ENCODE results near the gene CEP41. TPM values are rescaled to one million over a fixed set of nuclear protein-coding genes. Genes with fewer than 3 reads are reported as not detected.

CEP41 gene
- total RNA-seq, 2 donors from 2014 or later: 8.7 to 9.0 TPM

DNA sequence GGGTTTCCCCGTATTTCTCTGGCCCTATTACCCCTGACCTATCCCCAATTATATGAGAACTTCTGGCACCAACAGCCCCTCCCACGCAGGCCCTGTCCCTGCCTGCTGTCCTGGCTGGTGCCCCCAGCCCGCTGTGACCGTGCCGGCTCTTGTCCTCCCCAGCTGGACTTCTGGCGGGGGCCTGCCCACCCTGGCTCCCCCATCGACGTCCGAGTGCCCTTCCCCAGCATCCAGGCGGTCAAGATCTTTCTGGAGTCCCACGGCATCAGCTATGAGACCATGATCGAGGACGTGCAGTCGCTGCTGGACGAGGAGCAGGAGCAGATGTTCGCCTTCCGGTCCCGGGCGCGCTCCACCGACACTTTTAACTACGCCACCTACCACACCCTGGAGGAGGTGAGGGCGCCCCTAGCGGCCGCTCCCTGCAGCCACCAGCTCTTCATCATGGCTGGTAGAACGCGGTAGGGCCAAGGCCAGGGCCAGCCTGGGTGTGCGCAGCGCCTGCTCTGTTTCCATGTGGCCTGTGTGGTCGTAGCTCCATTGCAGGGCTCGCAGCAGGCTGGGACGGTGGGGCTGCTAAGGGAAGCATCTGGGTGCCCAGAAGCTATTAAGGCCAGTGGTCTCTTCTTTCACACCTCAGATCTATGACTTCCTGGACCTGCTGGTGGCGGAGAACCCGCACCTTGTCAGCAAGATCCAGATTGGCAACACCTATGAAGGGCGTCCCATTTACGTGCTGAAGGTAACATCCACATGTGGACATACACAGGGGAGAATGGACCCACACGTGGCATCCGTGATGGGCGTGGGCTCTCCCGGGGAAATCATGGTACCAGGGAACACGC is 59.1 kb downstream of the CEP41 start:
- H3K36me3 ChIP-seq: no peaks in the 10 kb centered on the region
- H3K9me3 ChIP-seq: no peaks in the 10 kb centered on the region
- H3K4me1 ChIP-seq (ENCODE audit: control insufficient read depth in 1 of 2, low read depth in 2 of 2): peaks cover 8 to 16% of the 10 kb centered on the region in 2 donors
- no peak for DNase-seq (ENCODE audit: low spot score)
- H3K27me3 ChIP-seq (replicated peaks; ENCODE audit: insufficient read depth): no peaks in the 10 kb centered on the region
- H3K27ac ChIP-seq: no peak overlapping the region
- no peak overlapping the region for H3K4me3 ChIP-seq
- ATAC-seq (ENCODE audit: insufficient number of reproducible peaks, low FRiP score, low read depth): no peak
- TF ChIP-seq CTCF (IDR thresholded peaks at IDR 0.05): no peak

DNA sequence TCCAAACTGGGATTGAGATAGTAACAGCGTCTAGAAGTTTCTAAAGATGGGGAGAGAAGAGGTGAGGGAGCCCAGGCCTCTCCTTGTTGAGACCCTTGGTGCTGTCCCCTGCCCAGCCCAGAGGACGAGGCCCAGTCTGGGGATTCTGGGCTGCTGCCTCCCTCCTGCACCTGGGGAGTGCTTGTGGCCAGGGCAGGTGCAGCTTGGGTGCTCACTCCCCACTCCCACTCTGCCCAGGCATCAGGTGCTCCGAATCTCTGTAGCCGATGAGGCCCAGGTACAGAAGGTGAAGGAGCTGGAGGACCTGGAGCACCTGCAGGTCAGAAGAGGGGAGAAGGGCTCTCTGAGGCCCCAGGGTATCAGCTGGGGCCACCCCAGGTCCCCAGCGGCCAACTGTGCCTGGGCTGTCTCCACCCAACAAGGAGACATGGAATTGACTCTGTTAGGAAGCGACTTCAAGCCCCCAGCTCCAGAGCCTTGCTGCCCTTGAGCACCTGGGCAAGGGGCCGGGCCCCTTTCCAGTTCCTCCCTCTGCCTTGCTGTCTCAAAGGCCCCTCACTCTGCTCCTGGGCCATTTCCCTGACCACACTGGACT is 59.9 kb downstream of the CEP41 start:
- no peak for TF ChIP-seq CTCF (IDR thresholded peaks at IDR 0.05)
- no peak for DNase-seq (ENCODE audit: low spot score)
- ATAC-seq (ENCODE audit: insufficient number of reproducible peaks, low FRiP score, low read depth): no peak
- Histone ChIP-seq H3K27ac (no peak overlapping the region), H3K4me1 (ENCODE audit: control insufficient read depth in 1 of 2, low read depth in 2 of 2) (peaks cover 8 to 16% of the 10 kb centered on the region in 2 donors), H3K36me3 (no peaks in the 10 kb centered on the region), H3K27me3 (replicated peaks; ENCODE audit: insufficient read depth) (no peaks in the 10 kb centered on the region), H3K9me3 (no peaks in the 10 kb centered on the region), H3K4me3 (no peak overlapping the region)

GRCh38 chr7:130379921-130380860 is 60.6 kb downstream of the CEP41 start, which contains the start of gene CPA1:
TSS of gene CPA1 (plus strand) at chr7:130380494. CDS start at chr7:130380521, 27 bp downstream.
- ATAC-seq (ENCODE audit: insufficient number of reproducible peaks, low FRiP score, low read depth) (no peak), DNase-seq (ENCODE audit: low spot score) (no peak)
- Histone ChIP-seq H3K9me3 (no peaks in the 10 kb centered on the region), H3K4me1 (ENCODE audit: control insufficient read depth in 1 of 2, low read depth in 2 of 2) (peaks cover 8 to 16% of the 10 kb centered on the region in 2 donors), H3K27me3 (replicated peaks; ENCODE audit: insufficient read depth) (no peaks in the 10 kb centered on the region), H3K27ac (peak within 1 kb of the TSS; percentile 3 to 19), H3K4me3 (no peak within 1 kb of the TSS), H3K36me3 (no peaks in the 10 kb centered on the region)
- no peak for TF ChIP-seq CTCF (IDR thresholded peaks at IDR 0.05)

DNA sequence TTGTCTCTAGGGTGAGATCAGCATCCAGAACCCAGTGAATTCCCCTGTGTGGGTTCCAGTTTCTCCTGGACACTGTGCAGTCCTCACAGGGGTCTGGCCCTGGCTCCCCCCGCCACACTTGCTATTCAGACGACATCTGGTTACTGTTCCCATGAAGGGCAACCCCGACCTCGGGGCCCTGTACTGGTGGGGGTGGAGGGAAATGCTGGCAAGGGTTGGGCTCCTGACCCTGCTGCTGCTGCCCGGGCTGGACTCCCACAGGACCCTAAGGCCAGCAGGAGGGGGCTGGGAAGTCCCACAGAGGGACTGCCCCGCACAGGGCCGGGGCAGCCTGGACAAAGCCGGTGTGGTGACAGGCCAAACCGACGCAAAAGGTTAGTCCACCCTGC is 61.3 kb downstream of the CEP41 start:
- H3K4me1 ChIP-seq (ENCODE audit: control insufficient read depth in 1 of 2, low read depth in 2 of 2): peaks cover 10 to 21% of the 10 kb centered on the region in 2 donors
- ATAC-seq (ENCODE audit: insufficient number of reproducible peaks, low FRiP score, low read depth) (no peak), DNase-seq (ENCODE audit: low spot score) (no peak)
- no peak for TF ChIP-seq CTCF (IDR thresholded peaks at IDR 0.05)
- no peaks in the 10 kb centered on the region for H3K36me3 ChIP-seq
- no peaks in the 10 kb centered on the region for H3K27me3 ChIP-seq (replicated peaks; ENCODE audit: insufficient read depth)
- no peak overlapping the region for H3K4me3 ChIP-seq
- no peaks in the 10 kb centered on the region for H3K9me3 ChIP-seq
- H3K27ac ChIP-seq: peak overlapping the region; percentile 3 to 19

Measured in thoracic aorta (tissue), 2 donors.